GM19324 (cell line): ENCODE results near the gene WDR76.

Experiments
- ATAC-seq: cut with Tn5 transposase; IDR thresholded peaks from one replicate; pipeline ENCODE4 v1.9.1; 2021; ENCODE audit warnings: mild to moderate bottlenecking, moderate library complexity; ENCODE audit not compliant: unreplicated experiment, low FRiP score

Gene WDR76

GRCh38 chr15:43908516-43909050 lies 81.8 kb downstream of the WDR76 start:
- ATAC-seq: no peak

- ATAC-seq: no peak
These were observed 84.5 kb downstream of the WDR76 start for GRCh38 chr15:43911235-43911781.

GRCh38 chr15:43912208-43912607 lies 85.4 kb downstream of the WDR76 start:
- no peak for ATAC-seq

GRCh38 chr15:43913026-43913780 lies 86.4 kb downstream of the WDR76 start:
- ATAC-seq: no peak

GRCh38 chr15:43913941-43914340 lies 87.1 kb downstream of the WDR76 start:
- no peak for ATAC-seq

- ATAC-seq: no peak
These were observed 89.0 kb downstream of the WDR76 start for GRCh38 chr15:43915631-43916325.

- ATAC-seq: no peak
These were observed 89.5 kb downstream of the WDR76 start for GRCh38 chr15:43916326-43916660.
